ENCODE results near the gene PTPN13.

- no peak for TF ChIP-seq CTCF (conservative IDR thresholded peaks at IDR 0.05; ENCODE audit: low read depth, low read length)
- no peak for TF ChIP-seq EZH2 (IDR thresholded peaks at IDR 0.05; ENCODE audit: low read length, unreplicated experiment)
These were observed 35.9 kb upstream of the PTPN13 start for GRCh38 chr4:86558258-86558657.
